Activated CD4-positive, alpha-beta T cell treated with anti-CD3 and anti-CD28 coated beads, Interleukin-2, amount 50 U/mL, for 48 hours (primary cell): ENCODE data around the gene PTPRCAP.
A peak's percentile ranks its signal among the peaks of the same experiment; 100 is the strongest.

Experiments
- DNase-seq, 2 experiments: peaks; one replicate each; pipeline ENCODE4 v3.0.0-alpha.2; 2020

The PTPRCAP gene

DNA sequence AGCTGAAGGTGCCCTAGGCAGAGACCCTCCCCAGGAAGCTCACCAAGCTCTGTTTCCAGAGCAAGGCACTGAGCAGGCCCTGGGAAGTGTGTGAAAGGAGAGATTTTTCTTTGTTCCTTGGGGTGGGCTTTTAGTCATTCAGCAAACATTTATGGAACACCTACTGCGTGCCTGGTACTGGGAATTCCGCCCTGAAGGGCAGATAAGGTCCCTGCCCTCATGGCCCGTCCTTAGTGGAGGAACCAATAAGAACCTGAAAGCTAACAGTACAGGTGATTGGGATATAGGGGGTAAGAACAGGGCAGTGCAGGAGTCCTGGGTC is 27.7 kb upstream of the PTPRCAP start:
- DNase-seq, result no peak

DNA sequence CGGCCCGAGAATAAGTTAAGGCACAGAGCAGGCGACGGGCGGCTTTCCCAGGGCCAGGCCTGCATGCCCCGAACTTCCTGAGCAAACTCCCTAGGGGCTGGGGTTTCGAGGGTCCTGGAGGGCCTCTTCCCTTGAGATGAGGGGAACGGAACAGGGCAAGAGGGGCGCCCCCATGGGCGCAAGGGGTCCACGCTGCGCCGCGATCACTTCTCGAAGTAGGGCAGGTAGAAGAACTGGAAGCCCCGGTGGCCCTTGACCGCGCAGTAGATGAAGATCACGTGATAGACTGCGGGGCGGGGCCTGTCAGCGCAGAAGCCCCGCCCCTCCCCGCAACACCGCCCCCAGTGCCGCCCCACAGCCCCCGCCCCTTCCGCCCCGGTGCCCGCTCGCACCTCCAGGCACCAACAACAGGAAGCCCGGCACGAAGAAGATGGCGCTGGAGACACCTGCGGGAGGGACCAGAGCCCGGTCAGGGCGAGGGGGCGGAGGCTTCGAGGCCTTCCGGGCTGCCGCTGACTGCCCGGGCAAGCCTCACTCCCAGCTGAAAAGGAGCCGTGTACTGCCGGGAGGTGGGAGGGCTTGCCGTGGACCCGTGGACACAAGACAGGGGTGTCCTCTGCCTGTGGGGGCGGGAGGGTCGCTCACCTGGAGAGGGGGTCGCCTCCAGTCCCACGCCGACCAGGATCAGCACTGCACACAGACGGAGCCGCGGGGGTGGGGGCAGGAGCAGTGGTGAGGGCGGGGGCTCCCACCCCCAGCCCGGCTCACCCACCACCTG is 27.1 kb upstream of the PTPRCAP start:
- peak; percentile 91 to 92 for DNase-seq

DNA sequence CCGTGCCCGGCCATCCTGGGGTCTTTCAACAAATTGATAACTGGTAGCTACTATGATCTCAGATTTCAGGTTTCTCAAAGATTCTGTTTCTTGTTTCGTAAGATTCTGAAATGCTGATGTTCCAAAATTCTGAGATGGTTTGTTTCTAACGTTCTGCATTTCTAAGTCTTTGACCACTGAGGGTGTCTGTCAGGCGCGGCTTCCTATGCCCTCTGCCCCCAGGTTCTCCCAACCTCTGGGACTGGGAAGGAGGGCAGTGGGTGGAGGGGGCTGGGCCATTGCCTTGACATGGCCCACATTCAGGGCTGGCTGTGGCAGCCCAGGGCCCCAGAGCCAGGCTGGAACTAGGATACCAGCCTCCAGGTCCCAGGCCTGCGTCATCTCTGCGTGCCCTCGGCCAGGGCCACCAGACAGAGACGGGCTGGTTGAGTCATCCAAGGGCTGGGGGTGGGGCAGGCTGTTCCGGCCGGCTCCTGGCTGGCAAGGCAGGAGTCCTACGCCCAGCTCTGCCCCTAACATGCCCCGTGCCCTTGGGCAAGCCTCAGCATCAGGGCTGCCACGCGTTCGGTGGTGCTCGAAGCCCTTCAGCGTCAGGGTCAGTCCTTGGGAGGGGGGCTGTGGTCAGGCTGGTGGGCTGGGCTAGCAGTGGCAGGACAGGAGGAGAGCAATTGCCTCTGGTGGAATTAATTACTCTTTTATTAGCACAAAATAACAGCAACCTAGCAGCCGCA is 26.4 kb upstream of the PTPRCAP start:
- DNase-seq, result no peak

DNA sequence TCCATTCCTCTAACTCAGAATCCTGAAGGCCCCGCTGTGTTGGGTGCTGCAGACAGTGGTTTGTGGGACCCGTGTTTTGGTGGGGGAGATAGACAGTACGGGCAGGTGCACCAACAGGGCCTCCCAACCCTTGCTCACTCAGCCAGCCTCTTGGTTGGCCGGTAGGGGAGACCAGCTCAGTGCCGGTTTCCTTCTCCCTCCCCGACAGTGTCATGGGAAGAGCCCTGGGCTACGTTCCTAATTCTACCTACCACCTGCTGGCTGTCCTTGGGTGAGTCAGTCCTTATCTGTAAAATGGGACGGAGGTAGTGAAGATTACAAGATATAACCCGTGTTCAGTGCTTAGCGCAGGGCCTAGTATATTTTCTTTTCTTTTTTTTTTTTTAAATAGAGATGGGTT is 25.7 kb upstream of the PTPRCAP start:
- DNase-seq, result no peak

DNA sequence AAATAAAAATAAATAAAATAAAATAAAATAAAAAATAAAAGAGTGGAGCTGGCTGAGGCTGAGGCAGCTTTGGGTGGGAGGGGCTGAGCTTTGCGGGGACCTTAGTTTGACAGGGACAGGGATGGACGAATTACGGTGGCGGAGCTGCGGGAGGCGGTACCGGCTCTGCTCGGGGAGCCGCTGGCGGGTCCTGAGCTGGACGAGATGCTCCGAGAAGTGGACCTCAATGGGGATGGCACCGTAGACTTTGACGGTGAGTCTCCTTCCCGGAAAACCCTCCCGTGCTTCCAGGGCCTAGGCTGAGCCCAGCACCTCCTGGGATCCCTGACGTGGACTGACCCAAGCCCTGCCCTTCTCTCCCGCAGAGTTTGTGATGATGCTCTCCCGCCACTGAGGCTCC is 20.8 kb upstream of the PTPRCAP start:
- DNase-seq, result no peak

DNA sequence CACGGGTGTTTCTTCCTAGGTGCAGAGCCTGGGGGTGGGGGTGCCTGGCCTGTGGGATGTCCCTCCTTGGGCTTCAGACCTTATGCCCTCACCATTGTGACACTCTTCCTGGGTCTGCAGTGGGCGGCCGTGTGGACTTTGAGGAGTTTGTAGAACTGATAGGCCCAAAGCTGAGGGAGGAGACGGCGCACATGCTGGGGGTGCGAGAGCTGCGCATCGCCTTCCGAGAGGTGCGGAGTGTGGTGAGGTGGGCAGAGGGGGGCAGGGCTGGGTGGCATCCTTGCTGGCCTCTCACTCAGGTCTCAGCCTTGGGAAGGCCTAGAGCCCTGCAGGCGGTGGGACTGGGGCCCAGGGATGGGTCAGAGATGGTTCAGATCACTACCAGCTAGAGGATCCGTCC is 20.0 kb upstream of the PTPRCAP start:
- DNase-seq, result no peak

DNA sequence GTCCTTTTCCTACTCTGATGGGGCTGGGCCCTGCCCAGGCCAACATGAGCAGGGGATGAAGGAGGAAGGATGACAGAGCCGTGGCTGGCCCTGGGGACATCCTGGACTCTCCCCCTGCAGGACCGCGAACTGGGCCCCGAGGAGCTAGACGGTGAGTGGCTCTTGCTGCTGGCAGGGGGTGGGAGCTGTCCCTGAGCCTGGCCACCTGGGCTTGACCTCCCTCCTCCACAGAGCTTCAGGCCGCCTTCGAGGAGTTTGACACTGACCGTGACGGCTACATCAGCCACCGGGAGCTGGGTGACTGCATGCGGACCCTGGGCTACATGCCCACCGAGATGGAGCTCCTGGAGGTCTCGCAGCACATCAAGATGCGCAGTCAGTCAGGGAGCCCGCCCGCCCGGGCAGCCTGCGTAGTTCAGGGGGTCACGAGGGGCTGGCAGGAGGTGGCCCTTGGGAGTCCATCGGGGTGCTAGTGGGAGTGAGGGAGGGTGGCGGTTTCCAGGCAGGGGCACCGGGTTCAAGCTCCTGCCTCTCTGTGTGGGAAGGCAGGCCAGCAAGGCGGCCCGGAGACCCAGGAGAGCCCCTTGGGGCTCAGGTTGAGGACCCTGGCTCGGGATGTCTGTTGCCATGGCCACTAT is 18.7 kb upstream of the PTPRCAP start:
- DNase-seq, result no peak

DNA sequence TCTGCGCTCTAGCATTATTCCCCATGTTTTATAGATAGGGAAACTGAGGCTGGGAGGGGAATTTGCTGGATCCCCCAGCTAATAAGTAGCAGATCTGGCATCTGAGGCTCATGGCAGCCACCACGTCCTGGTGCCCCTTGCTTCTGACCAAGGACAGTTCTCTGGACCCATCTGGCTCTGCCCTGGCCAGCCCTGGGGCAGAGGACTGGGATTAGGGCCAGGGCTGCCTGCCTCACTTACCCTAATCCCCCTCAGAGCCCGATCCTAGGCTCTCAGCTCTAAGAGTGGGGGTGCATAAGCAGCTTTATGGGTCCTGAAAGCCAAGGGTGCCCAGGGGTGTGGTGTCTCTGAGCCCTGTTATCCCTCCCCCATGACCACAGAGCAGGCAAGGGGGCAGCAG is 17.6 kb upstream of the PTPRCAP start, which contains the start of gene CABP4:
TSS of gene CABP4 (plus strand) at position 301 of the 400 bp plus-strand sequence. CDS start at position 371, 70 bp downstream.
- DNase-seq, result no peak

DNA sequence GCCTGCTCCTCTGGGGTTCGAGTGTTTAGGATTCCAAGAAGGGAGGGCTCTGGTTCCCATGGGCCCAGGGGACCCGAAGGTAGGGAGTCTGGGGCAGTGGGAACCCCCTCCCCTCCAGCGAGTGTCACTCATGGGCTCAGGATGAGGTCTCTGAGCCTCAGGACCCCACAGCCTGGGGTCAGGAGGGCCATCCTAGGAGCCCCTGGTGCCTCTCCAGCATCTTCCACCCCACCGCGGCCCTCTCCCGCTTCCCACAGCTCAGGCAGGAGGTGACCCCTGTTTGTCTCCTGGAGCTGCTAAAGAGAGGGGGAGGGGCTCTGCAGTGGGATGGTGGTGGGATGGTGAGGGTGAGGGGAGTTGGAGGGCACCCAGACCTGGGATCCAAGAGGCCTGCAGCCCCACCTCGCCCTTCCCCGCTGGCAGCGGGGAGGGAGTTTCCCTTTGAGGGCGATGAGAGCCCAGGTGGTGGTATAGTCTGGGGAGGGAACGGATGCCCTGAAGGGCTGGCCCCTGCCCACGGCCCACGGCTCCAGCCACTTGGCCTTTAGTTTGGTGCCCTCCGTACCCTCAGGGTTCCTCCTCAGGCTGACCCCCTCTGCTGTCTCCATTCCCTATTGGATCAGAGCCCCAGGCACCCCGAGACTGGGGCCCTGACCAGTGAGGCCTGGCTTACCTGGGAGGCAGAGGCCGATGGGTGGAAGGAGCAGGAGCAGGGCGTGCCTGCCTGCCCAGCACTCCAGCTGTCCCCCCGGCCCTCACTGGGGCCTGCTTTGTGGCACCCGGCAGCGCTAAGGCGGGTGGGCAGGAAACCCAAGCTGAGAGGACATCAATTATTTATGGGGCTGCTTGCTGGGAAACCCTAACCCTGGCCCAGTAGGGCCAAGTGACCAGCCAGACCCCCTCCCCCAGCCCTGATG is 16.6 kb upstream of the PTPRCAP start:
- DNase-seq, result no peak

DNA sequence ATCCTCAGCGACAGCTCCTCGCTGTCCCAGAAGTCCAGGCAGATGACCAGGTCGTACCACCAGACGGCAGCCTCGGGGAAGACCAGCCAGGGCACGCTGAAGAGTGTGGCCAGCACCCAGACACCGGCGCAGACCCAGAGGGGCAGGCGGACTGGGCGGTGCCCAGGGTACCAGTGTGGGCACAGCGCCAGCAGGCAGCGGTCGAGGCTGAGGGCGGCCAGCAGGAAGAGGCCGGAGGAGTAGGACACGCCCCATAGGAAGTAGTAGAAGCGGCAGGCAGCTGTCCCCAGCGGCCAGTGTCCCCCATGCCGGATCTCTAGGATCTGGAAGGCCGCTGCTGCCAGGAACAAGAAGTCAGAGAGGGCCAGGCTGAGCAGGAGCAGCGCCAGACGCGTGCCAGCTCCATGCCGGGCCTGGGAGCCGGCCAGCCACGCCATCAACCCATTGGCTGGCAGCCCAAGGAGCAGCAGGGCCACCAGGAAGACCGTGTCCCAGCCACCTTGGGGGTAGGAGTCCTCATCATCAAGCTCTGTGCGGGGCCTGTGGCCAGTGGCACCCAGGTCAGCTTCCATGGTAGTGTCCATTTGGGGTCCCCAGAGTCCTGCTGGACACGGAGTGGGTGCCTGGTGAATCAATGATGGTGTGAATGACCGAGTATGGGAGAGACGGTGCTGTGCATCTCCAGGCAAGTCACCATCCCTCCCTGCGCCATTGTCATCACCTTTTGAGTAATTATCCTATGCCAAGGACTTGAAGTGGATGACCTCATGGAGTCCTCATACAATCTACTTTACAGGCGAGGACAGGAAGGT is 14.9 kb upstream of the PTPRCAP start, which contains the start of gene GPR152:
TSS of gene GPR152 (minus strand) at position 589 of the 812 bp plus-strand sequence. CDS start at position 584, 5 bp downstream.
- no peak for DNase-seq

DNA sequence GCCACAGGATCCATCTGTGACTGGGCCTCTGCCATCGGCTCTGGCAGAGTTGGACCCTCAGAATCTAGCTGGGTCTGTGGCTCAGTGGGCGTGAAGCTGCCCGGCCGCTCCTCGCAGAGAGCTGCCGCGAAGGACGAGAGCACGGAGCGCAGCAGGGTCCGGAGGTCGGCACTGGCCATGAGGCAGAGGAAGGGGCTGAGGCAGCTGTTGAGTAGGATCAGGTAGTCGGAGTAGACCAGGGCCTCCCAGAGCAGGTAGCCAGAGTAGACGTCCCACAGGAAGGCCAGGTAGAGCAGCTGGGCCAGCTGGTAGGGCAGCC is 14.1 kb upstream of the PTPRCAP start:
- DNase-seq, result no peak

DNA sequence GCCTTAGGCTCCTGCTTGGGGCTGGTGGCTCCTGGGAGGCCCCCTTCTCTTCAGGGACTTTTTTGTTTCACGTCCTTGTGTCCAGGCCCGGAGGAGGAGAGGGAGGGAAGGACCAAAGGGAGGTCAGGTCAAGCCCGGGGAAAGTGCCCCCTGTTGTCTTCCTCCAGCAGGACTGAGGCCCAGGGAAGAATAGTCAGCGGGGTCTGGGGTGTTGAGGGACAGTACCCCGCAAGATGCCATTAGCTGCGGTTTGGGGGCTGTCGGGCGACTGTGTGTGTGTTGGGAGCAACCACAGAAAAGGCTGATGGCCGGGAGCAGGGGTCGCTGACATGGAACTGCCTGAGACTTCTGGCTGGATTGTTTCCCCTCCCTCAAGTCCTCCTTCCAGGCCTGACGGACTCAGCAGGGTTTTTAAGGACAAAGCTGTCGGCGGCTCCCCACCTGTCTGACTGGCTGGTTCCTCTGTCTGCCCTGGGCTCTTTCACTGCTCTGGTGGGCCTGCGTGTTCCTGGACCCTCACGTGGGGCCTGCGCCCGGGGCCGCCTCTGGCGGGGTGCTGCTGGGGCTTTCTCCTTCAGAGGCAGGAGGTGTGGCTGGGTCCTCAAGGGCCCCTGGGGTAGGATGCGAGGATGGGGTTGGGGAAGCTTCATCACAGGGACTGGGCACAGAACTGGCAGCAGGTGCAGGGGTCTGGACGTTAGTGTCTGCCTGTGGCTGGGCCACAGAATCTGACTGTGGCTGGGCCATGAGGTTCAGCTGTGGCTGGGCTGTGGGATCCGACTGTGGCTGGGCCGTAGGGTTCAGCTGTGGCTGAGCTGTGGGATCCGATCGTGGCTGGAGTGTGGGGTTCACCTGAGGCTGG is 13.5 kb upstream of the PTPRCAP start:
- no peak for DNase-seq

DNA sequence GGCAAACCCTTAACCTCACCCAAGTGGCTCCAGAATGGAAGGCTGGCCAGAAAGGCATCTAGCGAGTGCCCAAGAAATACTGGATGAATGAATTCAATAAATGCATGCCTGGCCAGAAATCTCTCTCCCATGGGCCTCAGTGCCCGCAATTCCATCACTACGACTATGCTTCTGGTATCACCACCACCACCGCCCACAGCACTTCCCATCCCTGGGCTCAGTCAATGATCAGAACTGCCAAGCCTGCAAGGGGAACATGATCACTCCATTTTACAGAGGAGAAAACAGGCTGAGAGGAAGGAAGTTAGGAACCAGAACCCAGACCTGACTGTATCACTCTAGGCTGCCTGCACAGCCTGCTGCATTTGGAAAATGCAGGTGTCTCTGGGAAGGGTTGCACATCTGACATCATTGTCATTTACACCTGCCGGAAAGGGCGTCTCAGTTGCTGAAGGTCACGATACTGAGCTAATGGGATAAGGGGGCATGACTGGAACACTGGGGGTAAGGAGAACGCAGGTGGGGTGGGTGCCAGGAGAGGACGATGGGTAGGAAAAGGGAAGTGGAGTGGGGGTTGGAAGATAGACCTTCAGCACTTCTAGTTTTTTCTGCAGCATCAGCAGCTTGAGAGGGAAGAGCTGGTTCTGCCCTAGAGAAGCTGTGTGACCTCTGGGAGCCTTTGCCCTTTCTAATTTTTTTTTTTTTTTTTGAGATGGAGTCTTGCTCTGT is 11.8 kb upstream of the PTPRCAP start:
- DNase-seq, result no peak

DNA sequence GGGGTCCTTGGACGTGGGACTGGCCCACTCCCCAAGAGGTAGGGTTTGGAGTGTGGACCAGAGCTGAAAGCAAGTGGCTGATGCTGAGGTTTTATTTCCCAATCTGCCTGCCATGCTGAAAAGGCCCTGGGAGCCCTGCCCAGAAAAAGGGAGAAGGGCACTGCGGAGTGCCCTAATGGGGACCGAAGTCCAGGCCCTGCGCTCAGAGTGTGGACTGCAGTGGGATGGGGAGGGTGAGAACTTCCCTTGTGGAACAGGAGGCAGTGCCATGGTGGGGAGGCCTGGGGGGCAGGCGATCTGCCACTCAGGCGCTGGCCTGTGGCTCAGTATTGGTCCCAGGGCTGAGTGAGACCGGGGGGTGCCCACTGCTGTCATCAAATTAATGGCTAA is 10.7 kb upstream of the PTPRCAP start:
- DNase-seq, result no peak

DNA sequence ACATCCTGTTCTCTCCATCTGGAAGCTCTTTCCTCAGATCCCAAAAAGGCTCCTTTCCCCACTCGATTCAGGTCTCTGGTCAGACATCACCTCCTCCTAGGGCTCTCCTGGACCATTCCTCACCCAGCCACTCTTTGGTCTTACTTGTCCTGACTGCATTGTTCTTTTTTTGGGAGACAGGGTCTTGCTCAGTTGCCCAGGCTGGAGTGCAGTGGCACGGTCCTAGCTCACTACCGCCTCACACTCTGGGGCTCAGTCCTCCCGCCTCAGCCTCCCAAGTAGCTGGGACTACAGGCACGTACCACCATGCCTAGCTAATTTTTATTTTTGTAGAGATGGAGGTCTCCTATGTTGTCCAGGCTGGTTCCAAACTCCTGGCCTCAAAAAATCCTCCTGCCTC is 8.0 kb upstream of the PTPRCAP start:
- no peak for DNase-seq

DNA sequence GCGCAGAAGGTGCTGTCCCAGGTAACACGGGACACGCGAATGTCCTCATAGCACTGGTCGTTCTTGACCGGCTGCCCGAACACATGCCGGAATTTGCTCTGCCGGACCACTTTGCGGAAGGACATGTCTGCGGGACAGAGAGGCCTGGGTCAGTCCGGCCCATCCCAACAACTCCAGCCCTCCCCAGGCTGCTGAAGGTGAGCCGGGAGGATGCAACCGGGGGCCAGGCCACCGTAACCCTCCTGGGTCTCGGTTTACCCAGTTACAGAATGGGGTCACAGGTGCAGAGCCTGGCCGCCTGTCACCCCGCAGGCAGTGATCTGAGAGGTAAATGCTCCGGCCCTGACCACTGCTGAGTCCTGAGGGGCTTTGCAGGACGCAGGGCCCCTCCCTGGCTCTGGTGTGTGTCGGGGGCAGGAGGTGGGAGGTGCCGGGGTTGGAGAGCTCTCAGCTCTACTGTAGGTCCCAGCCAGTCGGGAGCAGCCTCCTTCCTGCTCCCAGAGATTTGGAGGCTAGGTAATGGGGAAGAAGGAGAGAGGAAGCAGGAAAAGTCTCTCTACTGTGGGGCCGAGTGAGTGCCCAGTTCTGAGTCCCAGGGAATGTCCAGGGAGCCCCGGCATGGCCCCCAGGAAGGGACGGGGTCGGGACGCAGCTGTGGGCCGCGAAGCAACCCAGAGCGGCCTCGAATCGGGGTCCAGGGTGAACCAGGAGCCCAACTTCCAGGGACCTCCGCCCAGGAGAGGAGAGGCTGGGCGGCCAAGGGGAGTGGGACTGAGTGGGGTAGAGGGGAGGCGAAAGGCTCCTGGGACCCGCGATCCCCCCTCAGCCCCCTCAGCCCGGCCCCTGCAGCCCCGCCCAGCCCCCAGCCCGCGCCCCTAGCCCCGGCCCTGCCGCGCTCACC is 5.3 kb upstream of the PTPRCAP start:
- no peak for DNase-seq

DNA sequence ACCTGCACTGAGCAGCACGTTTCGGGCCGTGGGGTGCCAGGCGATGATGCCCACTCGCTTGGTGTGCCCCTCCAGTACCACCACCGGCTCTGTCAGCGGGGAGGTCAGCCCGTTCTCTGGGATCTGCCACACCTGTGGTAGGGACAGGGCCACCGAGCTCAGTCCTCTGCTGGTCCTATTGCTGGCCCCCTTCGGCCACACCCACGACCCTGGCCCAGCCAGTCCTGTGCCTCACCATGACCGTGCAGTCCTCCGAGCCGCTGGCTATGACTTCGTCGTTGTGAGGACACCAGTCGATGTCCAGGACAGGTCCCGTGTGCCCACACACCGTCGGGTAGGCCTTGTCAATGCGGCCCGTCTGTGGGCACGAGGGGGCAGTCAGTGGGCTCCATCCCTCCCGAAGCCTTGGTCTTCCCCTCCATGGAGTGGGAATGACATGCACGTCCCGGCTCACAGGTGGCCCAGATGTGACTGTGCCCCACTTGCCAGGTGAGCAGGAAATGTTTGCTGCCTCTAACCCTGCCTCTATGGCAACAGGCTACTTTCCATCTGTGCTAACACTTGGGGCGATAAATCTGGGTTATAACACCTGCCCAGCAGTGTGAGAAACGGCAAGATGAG is 4.4 kb upstream of the PTPRCAP start:
- no peak for DNase-seq

DNA sequence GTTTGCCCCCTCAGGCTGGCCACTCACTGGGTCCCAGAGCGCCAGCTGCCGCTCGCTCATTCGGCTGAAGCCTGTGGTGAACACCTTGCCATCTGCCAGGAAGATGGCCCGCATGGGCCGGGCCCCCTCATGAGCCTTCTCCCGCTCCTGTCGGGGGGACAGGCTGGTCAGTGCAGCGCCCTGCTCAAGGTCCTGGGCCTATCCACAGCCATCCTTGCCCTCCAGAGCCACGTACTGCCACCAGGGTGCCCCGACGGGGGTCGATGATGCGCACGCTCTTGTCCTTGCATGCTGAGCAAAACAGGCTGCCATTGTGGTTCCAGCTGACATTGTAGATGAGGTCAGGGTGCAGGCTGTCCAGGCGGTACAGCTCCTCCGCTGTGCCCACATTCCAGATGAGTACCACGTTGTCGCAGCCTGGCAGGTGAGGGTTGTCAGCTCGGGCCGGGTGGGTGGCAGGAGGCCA is 3.6 kb upstream of the PTPRCAP start:
- no peak for DNase-seq
